Common myeloid progenitor, CD34-positive (primary cell): ENCODE measurements around the gene COG4.

Experiments
- CTCF ChIA-PET: fragments of 350-600 bp; sonication (Branson Sonifier 250); formaldehyde crosslinking; loops from one replicate; lab custom pipeline; 2021; ENCODE audit warnings: antibody characterized with exemption; lab: Charles Lee
- POLR2A ChIA-PET: fragments of 350-600 bp; sonication (Branson Sonifier 250); formaldehyde crosslinking; loops from one replicate; lab custom pipeline; 2021; ENCODE audit warnings: antibody characterized with exemption; lab: Charles Lee
- DNase-seq, 3 donors: peaks; one replicate each; pipeline versions ENCODE4 v3.0.0 to v3.0.0-alpha.2; 2013
- H3K27ac ChIP-seq, 2 experiments: 1 replicate in 1 of 2; 2 replicates in 1 of 2; pipeline ENCODE4 v1.7.0; 2013; ENCODE audit warnings: inconsistent platforms in 2 of 2, low read length in 2 of 2, mild to moderate bottlenecking in 2 of 2, low read depth in 1 of 2, moderate library complexity in 1 of 2; ENCODE audit not compliant: severe bottlenecking in 2 of 2, insufficient read depth in 1 of 2, poor library complexity in 1 of 2
- H3K27me3 ChIP-seq, 5 experiments: replicated peaks in 2 of 5; 1 replicate in 3 of 5; 2 replicates in 2 of 5; pipeline versions ENCODE4 v1.6.1 to v1.7.0; 2013; ENCODE audit warnings: low read length in 4 of 5, mild to moderate bottlenecking in 2 of 5, moderate library complexity in 2 of 5, inconsistent platforms in 1 of 5; ENCODE audit not compliant: insufficient read depth in 5 of 5, control insufficient read depth in 4 of 5
- H3K36me3 ChIP-seq, 4 experiments: 1 replicate in 2 of 4; 2 replicates in 2 of 4; pipeline versions ENCODE4 v1.6.1 to v1.7.0; 2013; ENCODE audit warnings: low read length in 3 of 4, control low read depth in 1 of 4, mild to moderate bottlenecking in 1 of 4; ENCODE audit not compliant: control insufficient read depth in 4 of 4, insufficient read depth in 4 of 4
- H3K4me1 ChIP-seq, 4 experiments: 1 replicate in 3 of 4; 2 replicates in 1 of 4; pipeline versions ENCODE4 v1.6.1 to v1.7.1; 2013; ENCODE audit warnings: low read length in 3 of 4, mild to moderate bottlenecking in 3 of 4, control low read depth in 1 of 4, inconsistent platforms in 1 of 4, moderate library complexity in 1 of 4; ENCODE audit not compliant: control insufficient read depth in 4 of 4, insufficient read depth in 4 of 4; ENCODE audit errors: control extremely low read depth in 1 of 4
- H3K4me3 ChIP-seq, 7 experiments: 1 replicate in 4 of 7; 2 replicates in 3 of 7; pipeline versions ENCODE4 v1.5.1 to v1.7.0; 2013; ENCODE audit warnings: mild to moderate bottlenecking in 7 of 7, low read length in 6 of 7, moderate library complexity in 6 of 7, inconsistent platforms in 2 of 7, low read depth in 2 of 7, control low read depth in 1 of 7; ENCODE audit not compliant: insufficient read depth in 4 of 7, control insufficient read depth in 1 of 7; ENCODE audit errors: extremely low read depth in 1 of 7
- H3K9me3 ChIP-seq, 5 experiments: 1 replicate in 4 of 5; 2 replicates in 1 of 5; pipeline versions ENCODE4 v1.6.1 to v1.7.1; 2013; ENCODE audit warnings: low read length in 4 of 5, mild to moderate bottlenecking in 2 of 5, inconsistent platforms in 1 of 5, low read depth in 1 of 5, moderate library complexity in 1 of 5; ENCODE audit not compliant: control insufficient read depth in 4 of 5, insufficient read depth in 2 of 5; ENCODE audit errors: control extremely low read depth in 1 of 5
- WGBS: methylation state at CpG from one replicate; pipeline ENCODE4 v1.1.5; 2013; ENCODE audit not compliant: insufficient coverage; 5-methylcytosine and 5-hydroxymethylcytosine counted together

COG4 gene

DNA sequence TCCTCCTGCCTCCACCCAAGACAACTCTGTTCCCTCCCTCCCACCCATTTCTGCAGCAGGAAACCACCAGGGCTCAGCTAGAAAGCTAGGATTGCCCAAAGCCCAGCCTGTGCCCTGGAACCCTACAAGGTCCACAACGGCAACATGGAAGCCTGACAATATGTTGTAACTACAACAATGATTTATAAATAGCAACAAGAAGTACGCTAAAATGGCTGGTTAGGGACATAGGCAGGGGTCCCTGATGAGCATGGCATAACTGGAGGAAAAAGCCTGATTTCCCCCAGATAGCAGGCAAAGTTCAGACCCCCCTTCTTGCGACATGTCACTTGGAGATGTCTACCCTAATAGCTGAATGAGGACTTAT is 91.0 kb downstream of the COG4 start:
- H3K4me1 ChIP-seq = peaks cover 23 to 91% (median 69%) of the 10 kb centered on the region in 4 experiments
- H3K4me3 ChIP-seq = peak overlapping the region in 3 of 7 experiments; percentile 3 to 34 (median 27)
- no peaks in the 10 kb centered on the region for H3K9me3 ChIP-seq
- 42% methylated on average over 3 of the region's 3 CpGs for WGBS
- DNase-seq = peak in 2 of 3 donors; percentile 39 to 53
- peak overlapping the region; percentile 56 to 88 for H3K27ac ChIP-seq
- CTCF ChIA-PET = interaction anchor here (0.6 to 2.4 kb wide), 9 partner anchors 9 to 63 kb away, joined by 3 to 15 read pairs (median 4); no protein-coding TSS in a partner anchor
- no peaks in the 10 kb centered on the region for H3K27me3 ChIP-seq
- peaks cover 0 to 15% (median 0%) of the 10 kb centered on the region in 4 experiments for H3K36me3 ChIP-seq
- POLR2A ChIA-PET = no interaction called here

DNA sequence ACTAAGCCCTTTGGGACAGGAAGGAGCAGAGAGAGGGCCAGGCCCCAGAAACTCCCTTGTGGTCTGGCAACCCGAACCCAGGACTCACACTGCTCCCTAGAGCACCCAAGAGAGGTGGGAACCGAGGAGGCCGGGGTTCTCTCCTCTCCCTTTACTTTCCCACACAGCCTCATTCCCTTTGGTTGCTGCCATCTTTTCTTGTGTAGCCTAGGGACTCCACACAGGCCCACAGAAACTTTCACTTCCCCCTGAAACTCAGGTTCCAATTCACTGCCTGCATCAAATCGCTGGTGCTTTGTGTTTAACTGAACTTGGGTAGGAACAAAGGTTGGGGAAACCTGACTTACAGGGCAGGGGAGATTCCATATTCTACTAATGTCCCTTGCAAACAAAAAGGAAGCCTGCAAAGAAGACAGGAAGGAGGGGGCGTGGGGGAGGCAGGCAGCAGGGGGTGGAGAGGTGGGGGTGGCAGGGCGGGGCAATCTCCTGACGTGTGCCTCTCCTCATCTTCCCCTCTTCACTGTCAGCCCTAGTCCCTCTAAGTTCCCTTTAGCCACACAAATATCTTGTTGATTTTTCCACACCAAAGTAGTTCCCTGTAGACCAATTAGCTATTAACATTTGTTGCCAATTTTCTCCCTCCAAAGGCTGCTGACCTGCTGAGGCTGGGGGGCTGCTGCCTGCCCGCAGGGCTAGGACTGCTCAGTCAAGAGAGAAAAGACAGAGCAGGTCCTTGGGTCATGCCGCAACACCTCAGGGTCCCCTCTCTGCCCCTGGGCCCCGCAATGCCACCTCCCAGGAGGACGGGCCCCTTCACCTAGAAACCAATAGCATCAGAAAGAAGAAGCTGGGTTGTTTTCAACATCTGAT is 92.5 kb downstream of the COG4 start:
- peak overlapping the region in 4 of 7 experiments; percentile 29 to 72 (median 48) for H3K4me3 ChIP-seq
- ChIA-PET CTCF (interaction anchor here (1.3 to 2.4 kb wide), 3 partner anchors 9 to 37 kb away, joined by 3 to 15 read pairs (median 10); no protein-coding TSS in a partner anchor), POLR2A (no interaction called here)
- no peaks in the 10 kb centered on the region for H3K9me3 ChIP-seq
- 33% methylated on average over 3 of the region's 11 CpGs for WGBS
- no peaks in the 10 kb centered on the region for H3K27me3 ChIP-seq
- peaks cover 23 to 83% (median 69%) of the 10 kb centered on the region in 4 experiments for H3K4me1 ChIP-seq
- peak overlapping the region; percentile 81 to 88 for H3K27ac ChIP-seq
- peaks cover 0 to 16% (median 0%) of the 10 kb centered on the region in 4 experiments for H3K36me3 ChIP-seq
- peak; percentile 75 to 95 (median 95) for DNase-seq
